ENCODE results near the gene TSPAN11.
"Not testable (repeated sequence)": the region's sequence is repeated elsewhere in the genome, so short reads cannot be mapped to it uniquely, and the experiment has no call there.

The TSPAN11 gene

DNA sequence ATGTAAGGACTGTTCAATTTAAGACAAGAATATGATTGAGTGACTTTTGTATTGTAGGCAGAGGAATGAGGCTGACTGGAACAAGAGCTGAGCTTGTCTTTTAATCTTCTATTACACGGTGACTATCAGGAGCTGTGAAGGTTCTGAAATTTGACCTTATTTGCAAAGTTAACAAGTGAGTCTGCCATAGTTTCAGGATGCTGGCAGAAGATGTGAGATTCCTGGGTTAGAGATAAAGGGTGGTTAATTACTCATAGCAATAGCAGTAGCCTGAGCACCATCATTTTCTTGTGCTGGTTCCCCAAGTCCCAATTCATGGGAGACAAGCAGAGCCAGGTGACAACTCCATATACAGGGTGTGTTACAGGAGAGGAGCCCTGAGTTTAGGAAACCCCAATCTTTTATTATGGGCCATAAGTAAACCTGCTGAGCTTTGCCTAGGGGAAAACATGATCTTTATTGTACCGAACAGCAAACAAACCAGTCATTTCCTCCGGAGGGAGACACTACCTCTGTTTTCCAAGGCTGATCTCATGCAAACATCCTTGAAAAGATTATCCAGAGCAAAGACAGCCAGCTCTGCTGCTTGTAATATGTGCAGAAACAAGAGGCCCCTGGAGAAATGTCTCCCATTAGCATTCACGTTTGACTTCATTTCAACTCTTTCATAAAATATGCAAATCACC, 95.4 kb downstream of the TSPAN11 start:
- no peak for DNase-seq

DNA sequence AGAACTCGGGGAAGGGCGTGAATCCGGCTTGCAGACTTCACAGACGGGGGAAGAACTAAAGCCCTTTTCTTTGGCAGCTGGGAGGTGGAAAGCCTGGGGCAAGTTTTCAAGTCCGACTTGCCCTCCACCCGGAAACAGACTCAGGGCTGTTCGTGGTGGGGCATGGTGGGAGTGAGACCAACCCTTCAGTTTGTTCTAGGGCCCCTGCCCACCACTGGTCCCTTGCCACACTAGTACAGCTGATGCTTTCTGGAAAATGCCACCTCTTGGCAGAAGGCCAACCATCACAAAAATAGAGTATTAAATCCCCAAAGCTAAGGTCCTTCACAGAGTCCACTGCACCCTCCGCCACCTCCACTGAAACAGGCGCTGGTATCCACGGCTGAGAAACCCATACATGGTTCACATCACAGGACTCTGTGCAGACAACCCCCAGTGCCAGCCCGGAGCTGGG, 96.8 kb downstream of the TSPAN11 start:
- no peak for DNase-seq

DNA sequence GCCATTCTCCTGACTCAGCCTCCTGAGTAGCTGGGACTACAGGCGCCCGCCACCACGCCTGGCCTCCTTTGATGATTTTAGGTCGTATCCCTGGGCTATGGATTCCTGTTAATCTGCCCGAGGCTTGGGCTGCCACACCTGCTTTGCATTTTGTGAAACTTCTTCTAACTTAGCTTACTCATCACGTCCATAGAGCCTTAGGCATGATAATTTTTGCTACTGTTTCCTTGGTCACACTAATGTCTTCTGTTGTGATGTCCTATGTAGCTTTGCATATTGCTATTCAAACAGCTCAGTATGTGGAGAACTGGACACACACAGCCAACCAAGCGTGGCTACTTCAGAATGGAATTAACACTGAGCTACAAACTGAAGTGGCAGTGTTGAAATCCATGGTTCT, 99.7 kb downstream of the TSPAN11 start:
- no peak for DNase-seq

DNA sequence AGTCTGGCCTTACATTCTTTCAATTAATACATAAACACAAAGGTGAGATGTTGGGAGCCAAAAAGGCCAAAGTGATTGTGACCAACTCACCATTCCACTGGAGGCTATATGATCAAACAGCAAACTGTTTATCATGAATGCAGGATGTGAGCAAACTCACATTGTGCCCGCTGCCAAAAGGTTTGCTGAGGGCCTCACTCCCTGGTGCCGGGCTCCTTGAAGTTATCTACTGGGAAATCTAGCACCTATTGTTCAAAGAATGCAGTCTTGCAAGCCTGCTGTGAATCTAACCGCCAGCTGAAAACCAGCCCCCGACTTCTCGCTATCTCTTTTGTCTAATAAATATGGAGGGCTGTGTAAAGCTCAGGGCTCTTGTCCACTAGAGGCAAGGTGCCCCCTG, 100.5 kb downstream of the TSPAN11 start:
- not testable (repeated sequence) for DNase-seq

DNA sequence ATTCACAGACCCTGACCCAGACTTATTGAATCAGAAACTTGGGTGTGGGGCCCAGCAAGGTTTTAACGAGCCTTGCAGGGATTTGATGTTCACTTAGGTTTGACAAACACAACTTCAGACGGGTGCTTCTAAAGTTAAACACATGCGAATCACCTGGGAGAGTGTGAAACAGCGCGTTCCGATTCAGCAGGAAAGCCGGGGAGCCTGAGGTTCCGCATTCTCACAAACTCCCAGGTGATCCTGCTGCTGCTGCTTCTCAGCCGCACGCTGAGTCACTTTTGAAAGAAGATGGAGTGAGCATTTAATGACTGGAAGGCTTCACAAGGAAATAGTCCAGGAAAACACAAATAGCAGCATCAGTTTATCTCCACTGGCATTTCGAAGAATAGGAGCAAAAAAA, 102.9 kb downstream of the TSPAN11 start:
- no peak for DNase-seq

DNA sequence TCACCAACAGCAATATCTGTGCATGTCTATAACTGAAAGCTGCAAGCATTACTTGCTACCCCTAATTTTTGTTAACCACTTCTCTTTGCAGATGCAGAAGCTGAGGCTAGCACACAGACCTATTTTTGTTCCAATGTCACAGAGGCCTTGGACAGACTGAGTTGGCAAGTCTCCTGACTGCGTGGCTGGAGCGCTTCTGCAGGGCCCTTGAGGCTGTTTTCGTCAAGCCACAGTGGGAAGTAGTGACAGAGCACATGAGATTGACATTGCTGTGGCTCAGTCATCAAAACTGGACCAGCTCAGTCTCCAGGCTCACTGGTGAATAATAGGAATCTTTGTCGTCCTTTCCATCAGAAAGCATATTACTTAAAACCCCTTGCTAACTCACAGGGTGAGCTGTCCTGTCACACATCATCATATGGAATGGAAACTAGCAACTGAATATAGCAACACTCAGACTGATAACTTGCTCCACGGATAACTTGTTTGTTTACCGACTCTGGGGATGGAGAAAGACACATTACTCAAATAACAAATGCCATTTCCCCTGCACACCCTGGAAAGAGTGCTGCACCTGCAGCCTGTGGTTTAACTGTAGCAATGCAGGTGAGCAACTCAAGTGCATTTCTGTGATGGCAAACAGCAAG, 103.5 kb downstream of the TSPAN11 start:
- no peak for DNase-seq

DNA sequence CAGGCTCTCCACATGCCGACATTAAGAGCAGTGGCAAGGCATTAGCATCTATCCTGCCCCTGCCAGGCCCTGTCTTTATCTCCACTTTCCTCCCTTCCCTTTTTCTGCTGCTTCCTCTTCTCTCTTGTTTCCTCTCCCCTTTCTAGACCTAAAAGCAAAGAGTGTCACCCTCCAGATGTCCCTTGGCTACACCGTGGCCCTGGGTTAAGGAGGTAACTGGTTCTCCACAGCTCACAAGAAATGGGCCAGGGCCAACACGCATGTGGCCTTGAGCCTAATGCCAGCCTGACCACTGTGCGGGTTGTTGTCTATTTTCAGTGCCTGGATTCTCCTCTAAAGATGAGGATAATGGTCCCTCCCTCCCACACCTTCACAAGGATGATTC, 105.4 kb downstream of the TSPAN11 start:
- DNase-seq, result no peak

DNA sequence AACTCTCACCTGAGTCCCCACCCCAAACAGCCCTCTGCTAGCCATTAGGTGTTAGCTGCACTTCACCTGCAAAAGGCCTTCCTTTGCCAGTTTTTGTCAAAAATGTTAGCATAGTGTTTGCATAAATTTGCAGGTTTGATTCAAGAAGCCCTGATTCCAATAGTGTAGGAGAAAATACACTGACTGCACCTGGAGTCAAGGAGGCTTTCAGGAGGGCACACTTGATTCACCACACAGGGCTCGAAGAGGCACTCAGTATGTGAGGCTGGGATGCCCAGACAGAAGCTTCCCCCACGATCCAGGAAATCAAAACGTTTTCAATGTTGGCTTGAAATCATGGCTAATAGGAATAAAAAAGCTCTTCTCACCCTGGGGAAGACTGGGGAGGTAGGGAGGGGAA, 106.6 kb downstream of the TSPAN11 start:
- DNase-seq, result no peak

DNA sequence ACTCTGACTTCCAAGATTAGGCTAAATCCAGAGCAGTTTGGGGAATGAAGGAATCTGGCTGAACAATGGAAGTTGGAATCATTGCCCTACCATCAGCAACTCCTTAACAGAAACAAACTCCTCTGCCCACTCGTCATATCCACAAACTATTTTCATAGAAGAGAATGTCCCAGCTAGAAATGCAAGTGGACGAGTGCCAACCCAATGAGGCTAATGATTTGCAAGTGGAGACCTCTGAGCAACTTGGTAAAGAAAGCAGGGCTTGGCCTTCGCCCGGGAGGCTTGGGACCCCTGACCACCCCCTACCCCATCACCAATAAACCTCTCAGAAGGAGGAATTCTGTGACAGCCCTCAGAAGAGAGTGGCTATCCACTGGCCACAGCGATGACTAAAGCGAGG, 107.1 kb downstream of the TSPAN11 start:
- no peak for DNase-seq

DNA sequence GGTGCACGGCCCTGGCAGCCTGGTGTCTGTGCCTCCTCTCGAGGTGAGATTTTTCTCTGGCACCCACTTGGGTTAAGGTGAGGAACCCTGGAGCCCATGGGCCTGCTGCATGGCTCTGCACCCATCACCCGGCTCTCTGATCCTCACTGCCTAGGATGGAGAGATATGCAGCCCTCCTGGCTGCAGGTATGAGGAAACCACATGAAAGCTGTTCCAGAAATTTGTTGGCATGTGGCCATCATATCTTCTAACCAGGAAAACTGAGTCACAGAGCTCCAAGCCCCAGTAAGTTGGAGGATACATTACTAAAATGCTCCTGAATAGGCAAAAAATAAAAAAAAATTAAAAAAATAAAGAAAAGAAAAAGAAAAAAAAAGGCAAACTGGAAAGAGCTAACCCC, 107.8 kb downstream of the TSPAN11 start:
- DNase-seq, result no peak

DNA sequence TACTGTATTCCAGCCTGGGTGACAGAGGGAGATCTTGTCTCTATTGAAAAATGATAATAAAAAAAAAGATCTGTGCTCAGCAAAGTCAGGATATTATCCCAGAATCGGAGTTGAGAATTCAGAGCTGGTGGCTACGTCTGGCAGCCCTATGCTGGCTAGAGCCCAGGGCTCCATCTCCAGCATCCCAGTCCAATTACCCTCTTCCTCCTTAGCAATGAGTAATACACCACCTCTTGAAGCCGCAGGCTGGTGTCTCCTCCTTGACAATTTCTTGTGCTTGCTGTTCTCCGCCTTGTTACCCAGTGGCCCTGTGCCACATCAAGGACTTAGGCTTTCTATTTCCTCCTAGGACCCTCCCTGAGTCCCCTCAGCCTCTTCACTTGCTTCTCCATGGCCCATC, 108.7 kb downstream of the TSPAN11 start:
- no peak for DNase-seq

DNA sequence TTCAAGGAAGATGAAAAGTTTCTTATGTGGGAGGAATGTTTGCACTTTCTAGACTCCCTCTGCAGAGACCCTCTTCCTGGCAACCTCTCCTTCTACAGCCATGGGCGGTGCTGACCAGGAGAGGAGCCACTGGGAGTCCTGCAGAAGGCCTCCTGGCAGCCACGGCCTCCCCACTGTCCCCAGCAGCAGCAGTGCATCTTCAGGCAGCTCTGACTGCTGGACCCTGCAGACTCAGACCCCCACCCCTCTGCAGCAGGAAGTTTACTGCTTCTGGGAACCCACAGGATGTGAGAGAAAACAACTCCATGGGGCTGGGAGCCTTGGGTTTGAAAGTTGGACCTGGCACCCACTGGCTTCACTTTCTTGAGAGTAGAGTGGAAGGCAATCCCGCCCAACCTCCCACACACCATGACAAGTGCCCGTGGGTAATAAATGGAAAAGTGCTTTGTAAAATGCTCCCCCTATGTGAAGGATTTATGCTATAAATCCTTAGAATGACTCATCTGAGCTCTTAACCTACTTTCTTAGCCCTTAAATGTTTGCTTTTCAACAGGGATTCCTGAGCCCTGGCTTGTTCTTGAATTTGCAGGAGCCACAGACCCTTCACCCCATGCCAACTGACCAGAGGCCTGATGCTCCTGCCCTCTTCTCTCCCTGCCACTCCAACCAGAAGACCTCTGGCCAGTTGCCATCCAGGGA, 109.6 kb downstream of the TSPAN11 start:
- DNase-seq, result no peak

DNA sequence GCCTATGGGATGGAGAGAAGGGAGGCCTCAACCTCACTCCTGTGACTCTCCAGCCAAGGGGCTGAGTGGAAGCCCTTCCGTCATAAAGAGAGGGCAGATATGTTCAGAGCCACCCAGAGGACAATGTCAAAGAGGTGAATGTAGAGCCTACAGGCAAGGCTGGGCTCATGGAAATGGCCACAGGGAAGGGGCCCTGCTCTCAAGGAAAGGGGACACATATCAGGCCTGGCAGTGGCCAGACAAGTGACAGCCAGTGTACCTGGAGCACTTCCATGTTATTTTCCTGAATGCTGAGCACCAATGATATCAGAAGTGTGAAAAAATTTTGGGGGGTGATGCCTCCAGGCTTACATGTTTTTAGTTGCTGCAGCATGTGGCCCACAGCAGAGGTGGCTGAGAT, 110.5 kb downstream of the TSPAN11 start:
- DNase-seq, result no peak

DNA sequence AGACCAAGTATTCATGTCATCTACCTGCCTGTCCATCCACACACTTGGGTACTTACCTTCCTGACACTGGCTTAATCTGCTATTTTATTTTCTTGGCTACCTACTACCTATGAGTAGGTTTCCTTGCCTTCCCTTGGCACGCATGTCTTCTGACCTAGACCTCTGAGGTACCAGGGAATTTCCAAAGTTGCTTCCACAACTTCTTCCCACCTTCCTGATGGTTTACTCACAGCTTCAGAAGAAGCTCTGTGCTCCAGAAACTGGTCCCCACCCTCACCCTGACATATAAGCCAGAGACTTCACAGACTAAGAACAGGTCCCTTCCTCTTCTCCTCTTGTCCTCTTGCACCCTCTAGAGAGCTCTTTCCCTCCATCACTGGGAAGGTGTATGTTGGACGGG, 111.4 kb downstream of the TSPAN11 start:
- no peak for DNase-seq

DNA sequence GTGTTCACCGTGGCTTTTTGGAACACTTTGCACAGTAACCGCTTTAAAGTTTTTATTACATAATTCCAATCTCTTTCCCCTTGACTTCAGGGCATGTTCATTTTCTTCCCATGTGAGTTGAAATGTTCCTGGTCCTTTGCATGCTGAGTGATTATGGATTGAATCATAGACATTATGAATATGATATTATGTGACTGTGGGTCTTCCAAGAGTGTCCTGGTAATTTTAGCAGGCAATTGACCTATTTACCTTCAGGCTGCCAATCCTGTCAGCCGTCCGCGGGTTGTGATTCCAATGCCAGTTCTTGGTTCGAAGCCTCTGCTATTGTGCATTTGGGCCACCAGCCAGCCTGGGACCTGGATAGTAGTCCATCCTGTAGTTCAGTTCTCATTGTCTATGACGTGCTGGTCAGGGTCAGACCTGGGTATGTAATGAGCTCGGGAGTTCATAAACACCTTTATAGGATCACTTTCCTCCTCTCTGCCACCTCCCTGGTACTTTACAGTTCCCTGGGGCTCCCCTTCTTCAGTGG, 114.6 kb downstream of the TSPAN11 start:
- DNase-seq, result no peak
